HepG2 (cell line): ENCODE results near the gene ADCY9. TPM values are rescaled to one million over a fixed set of nuclear protein-coding genes. Genes with fewer than 3 reads are reported as not detected.

Source experiments
- ATAC-seq: fragments of 200-7000 bp; cut with Tn5 transposase; 3 replicates; pipeline ENCODE4 v1.9.1; 2020; ENCODE audit warnings: mild to moderate bottlenecking, moderate library complexity
- BruUV-seq: library from RNA; stranded (reverse); fragments of 400-500 nt; replicated peaks from 2 replicates; lab custom pipeline; 2021; lab: Mats Ljungman, UMichigan
- CTCF ChIA-PET: fragments of 300-600 bp; formaldehyde crosslinking; extraction: SDS; loops from one replicate; lab custom pipeline; 2021; ENCODE audit warnings: low total read pairs, inconsistent platforms, low intra/inter-chr PET ratio; lab: Yijun Ruan, JAX
- POLR2A ChIA-PET: fragments of 350-600 bp; sonication (Branson Sonifier 250); formaldehyde crosslinking; loops from one replicate; lab custom pipeline; 2020; ENCODE audit warnings: antibody characterized with exemption, inconsistent platforms; lab: Yijun Ruan, JAX
- DNase-seq: peaks from one replicate; pipeline ENCODE4 v3.0.0-alpha.2; 2015; ENCODE audit warnings: low spot score
- FAIRE-seq: peaks from 3 replicates; lab custom pipeline; 2011; peaks lifted over from hg19 to GRCh38; lab: Jason Lieb, UNC
- H2AFZ ChIP-seq: one replicate; pipeline ENCODE4 v1.6.1; 2011; ENCODE audit warnings: low read length, inconsistent platforms
- H3K27ac ChIP-seq: fragments of 300-600 bp; 3 replicates; pipeline ENCODE4 v1.8.0; 2011; ENCODE audit warnings: mixed run types, mild to moderate bottlenecking, mixed read lengths, low read length, inconsistent platforms; ENCODE audit not compliant: insufficient read depth; ENCODE audit errors: extremely low read length
- H3K27me3 ChIP-seq, 2 experiments: fragments of 200-600 bp in 1 of 2; 2 replicates in 1 of 2; 3 replicates in 1 of 2; pipeline versions ENCODE4 v1.6.0 to v1.8.0; 2011; ENCODE audit warnings: low read length in 2 of 2, mild to moderate bottlenecking in 2 of 2, moderate library complexity in 2 of 2, inconsistent platforms in 1 of 2; ENCODE audit not compliant: insufficient read depth in 2 of 2, control insufficient read depth in 1 of 2
- H3K36me3 ChIP-seq, 2 experiments: fragments of 200-600 bp in 1 of 2; replicated peaks in 1 of 2; 2 replicates in 1 of 2; 3 replicates in 1 of 2; pipeline versions ENCODE4 v1.5.1 to v1.8.0; 2011; ENCODE audit warnings: low read length in 2 of 2, inconsistent platforms in 1 of 2; ENCODE audit not compliant: insufficient read depth in 2 of 2, control insufficient read depth in 1 of 2
- H3K4me1 ChIP-seq: 2 replicates; pipeline ENCODE4 v1.5.1; 2012; ENCODE audit warnings: low read length, inconsistent platforms; ENCODE audit not compliant: insufficient read depth
- H3K4me2 ChIP-seq: 2 replicates; pipeline ENCODE4 v1.6.0; 2011; ENCODE audit warnings: low read depth, low read length, inconsistent platforms
- H3K4me3 ChIP-seq, 3 experiments: fragments of 200-600 bp in 1 of 3; sonication (generic), shearing (Covaris generic) in 1 of 3; replicated peaks in 1 of 3; 2 replicates each; pipeline ENCODE4 v1.5.1; 2011 to 2016; ENCODE audit warnings: low read length in 3 of 3, inconsistent platforms in 2 of 3, low read depth in 2 of 3, mild to moderate bottlenecking in 2 of 3, control low read depth in 1 of 3, mixed read lengths in 1 of 3; ENCODE audit not compliant: insufficient read depth in 1 of 3
- H3K79me2 ChIP-seq: one replicate; pipeline ENCODE4 v1.6.1; 2011; ENCODE audit warnings: low read length, inconsistent platforms; ENCODE audit not compliant: insufficient read depth
- H3K9ac ChIP-seq: 2 replicates; pipeline ENCODE4 v1.6.0; 2011; ENCODE audit warnings: mild to moderate bottlenecking, low read depth, low read length, inconsistent platforms; ENCODE audit not compliant: insufficient read depth
- H3K9me3 ChIP-seq: 2 replicates; pipeline ENCODE4 v1.5.1; 2012; ENCODE audit warnings: mild to moderate bottlenecking, low read length
- H4K20me1 ChIP-seq: 2 replicates; pipeline ENCODE4 v1.6.0; 2011; ENCODE audit warnings: inconsistent platforms, mild to moderate bottlenecking, low read length, moderate library complexity; ENCODE audit not compliant: insufficient read depth
- ZC3H4 ChIP-seq: sonication (generic); formaldehyde crosslinking; IDR thresholded peaks from 2 replicates; pipeline ENCODE4 v1.4.0; 2020; ENCODE audit warnings: missing genetic modification reagents, borderline replicate concordance
- ZNF768 ChIP-seq: sonication (generic); formaldehyde crosslinking; IDR thresholded peaks from 2 replicates; pipeline ENCODE4 v1.4.0; 2020; ENCODE audit warnings: missing genetic modification reagents
- WGBS: methylation state at CpG from one replicate; pipeline ENCODE4 v1.1.6; 2017; ENCODE audit warnings: low lambda C conversion rate; 5-methylcytosine and 5-hydroxymethylcytosine counted together
- in situ Hi-C: cut with HindIII; loops from 2 replicates; pipeline ENCODE4 v1.10.0; 2017; ENCODE audit warnings: low pct_unique_long_range_greater_than_20kb; ENCODE audit not compliant: extremely low pct_ligation_motif_present
- intact Hi-C: fragments of 100-400 bp; cut with micrococcal nuclease; formaldehyde crosslinking; loops from one replicate; pipeline ENCODE4 v1.10.0; 2022; ENCODE audit not compliant: unreplicated experiment
- polyA plus RNA-seq, 8 experiments: library from polyadenylated mRNA; depleted of rRNA in 3 of 8; stranded (reverse) in 7 of 8; unstranded in 1 of 8; fragments of >200 nt; fragmentation: Illumina TruSeq in 4 of 8; extraction: Trizol in 4 of 8; gene quantifications; 2 replicates each; pipeline versions ENCODE4 v1.2.1 to v1.2.3, GENCODE V29; 2011 to 2016; ENCODE audit warnings: low read depth in 4 of 8, missing spikeins in 1 of 8, mixed read lengths in 1 of 8; ENCODE audit not compliant: insufficient read depth in 1 of 8
- total RNA-seq, 5 experiments: library from RNA; depleted of rRNA; stranded (reverse); fragments of >200 nt; fragmentation: Illumina TruSeq; extraction: Trizol; gene quantifications; 2 replicates each; pipeline ENCODE4 v1.2.3, GENCODE V29; 2016; ENCODE audit warnings: low read depth in 1 of 5
- TF ChIP-seq, protein P1 (sequence below): sonication (generic); formaldehyde crosslinking; IDR thresholded peaks from 2 replicates; pipeline ENCODE4 v1.5.0; 2020; ENCODE audit warnings: mild to moderate bottlenecking, missing genetic modification reagents, borderline replicate concordance

Gene ADCY9
- total and polyA plus RNA-seq, 2 of the 13 experiments (the other 11 are each of a cell fraction or from before 2014, with no cell fraction given), result 11.2 to 13.9 TPM

DNA sequence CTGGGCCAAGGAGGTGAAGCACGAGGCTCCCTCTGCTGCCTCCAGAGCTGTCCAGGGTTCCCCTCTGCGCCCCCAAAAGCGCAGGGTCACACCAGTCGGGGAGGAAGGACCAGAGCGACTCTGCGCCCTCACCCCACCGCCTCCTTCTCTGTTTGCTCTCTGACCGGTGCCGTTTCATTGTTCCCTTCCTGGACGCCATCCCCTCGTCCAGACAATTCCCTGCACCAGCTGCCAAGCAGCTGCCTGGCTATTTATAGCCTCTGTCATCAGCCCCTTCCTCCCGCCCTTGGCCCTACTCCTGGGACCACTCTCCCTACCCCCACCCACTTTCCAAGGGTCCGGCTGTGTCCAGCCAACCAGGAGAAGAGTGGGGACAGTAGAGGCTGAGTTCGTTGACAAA is 167.0 kb downstream of the ADCY9 start:
- Histone ChIP-seq H3K4me3 (no peak overlapping the region), H3K79me2 (no peaks in the 10 kb centered on the region), H3K4me2 (no peak overlapping the region), H3K9ac (no peak overlapping the region), H3K27ac (no peak overlapping the region)
- CTCF ChIA-PET, result no interaction called here
- BruUV-seq, result no TSS peak
- intact Hi-C loops, result no loop called here
- WGBS, result 46% methylated on average over 12 of the region's 14 CpGs
- TF ChIP-seq ZNF768, result no peak
- TF ChIP-seq ZC3H4, result no peak
- TF ChIP-seq, protein P1, sequence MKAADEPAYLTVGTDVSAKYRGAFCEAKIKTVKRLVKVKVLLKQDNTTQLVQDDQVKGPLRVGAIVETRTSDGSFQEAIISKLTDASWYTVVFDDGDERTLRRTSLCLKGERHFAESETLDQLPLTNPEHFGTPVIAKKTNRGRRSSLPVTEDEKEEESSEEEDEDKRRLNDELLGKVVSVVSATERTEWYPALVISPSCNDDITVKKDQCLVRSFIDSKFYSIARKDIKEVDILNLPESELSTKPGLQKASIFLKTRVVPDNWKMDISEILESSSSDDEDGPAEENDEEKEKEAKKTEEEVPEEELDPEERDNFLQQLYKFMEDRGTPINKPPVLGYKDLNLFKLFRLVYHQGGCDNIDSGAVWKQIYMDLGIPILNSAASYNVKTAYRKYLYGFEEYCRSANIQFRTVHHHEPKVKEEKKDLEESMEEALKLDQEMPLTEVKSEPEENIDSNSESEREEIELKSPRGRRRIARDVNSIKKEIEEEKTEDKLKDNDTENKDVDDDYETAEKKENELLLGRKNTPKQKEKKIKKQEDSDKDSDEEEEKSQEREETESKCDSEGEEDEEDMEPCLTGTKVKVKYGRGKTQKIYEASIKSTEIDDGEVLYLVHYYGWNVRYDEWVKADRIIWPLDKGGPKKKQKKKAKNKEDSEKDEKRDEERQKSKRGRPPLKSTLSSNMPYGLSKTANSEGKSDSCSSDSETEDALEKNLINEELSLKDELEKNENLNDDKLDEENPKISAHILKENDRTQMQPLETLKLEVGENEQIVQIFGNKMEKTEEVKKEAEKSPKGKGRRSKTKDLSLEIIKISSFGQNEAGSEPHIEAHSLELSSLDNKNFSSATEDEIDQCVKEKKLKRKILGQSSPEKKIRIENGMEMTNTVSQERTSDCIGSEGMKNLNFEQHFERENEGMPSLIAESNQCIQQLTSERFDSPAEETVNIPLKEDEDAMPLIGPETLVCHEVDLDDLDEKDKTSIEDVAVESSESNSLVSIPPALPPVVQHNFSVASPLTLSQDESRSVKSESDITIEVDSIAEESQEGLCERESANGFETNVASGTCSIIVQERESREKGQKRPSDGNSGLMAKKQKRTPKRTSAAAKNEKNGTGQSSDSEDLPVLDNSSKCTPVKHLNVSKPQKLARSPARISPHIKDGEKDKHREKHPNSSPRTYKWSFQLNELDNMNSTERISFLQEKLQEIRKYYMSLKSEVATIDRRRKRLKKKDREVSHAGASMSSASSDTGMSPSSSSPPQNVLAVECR, result no peak
- TF ChIP-seq, all 625 proteins: peak for 0
- FAIRE-seq (no peak), ATAC-seq (no peak), DNase-seq (no peak)
- Histone ChIP-seq H3K4me1 (peaks cover under 1% of the 10 kb centered on the region; the same call in 1 of the 2 replicates), H4K20me1 (no peaks in the 10 kb centered on the region), H3K36me3 (no peaks in the 10 kb centered on the region), H3K9me3 (no peaks in the 10 kb centered on the region), H3K27me3 (peaks cover 0 to 5% of the 10 kb centered on the region in 2 experiments; a peak in 1 of 5 replicates), H2AFZ (no peak overlapping the region)
- POLR2A ChIA-PET, result no interaction called here
- in situ Hi-C loops, result no loop called here
